K562 (cell line): Measurements from ENCODE around the gene CD22. TPM values are rescaled to one million over a fixed set of nuclear protein-coding genes. Genes with fewer than 3 reads are reported as not detected.

ENCODE experiments used
- ATAC-seq: fragments of 200-7000 bp; cut with Tn5 transposase; 3 replicates; pipeline ENCODE4 v1.9.1; 2020; ENCODE audit warnings: moderate library complexity
- BruUV-seq: library from RNA; stranded (reverse); fragments of 400-500 nt; replicated peaks from 2 replicates; lab custom pipeline; 2021; lab: Mats Ljungman, UMichigan
- CTCF ChIA-PET: fragments of 300-600 bp; formaldehyde crosslinking; extraction: SDS; loops from one replicate; lab custom pipeline; 2021; ENCODE audit warnings: low intra/inter-chr PET ratio; lab: Yijun Ruan, JAX
- POLR2A ChIA-PET: fragments of 300-600, 350-650 bp; sonication (Branson Sonifier 250); formaldehyde crosslinking; extraction: SDS; loops from one replicate; lab custom pipeline; 2021; ENCODE audit warnings: antibody characterized with exemption, inconsistent platforms; lab: Yijun Ruan, JAX
- DNase-seq, 4 experiments: peaks; one replicate each; pipeline versions ENCODE4 v3.0.0 to v3.0.0-alpha.2; 2011 to 2018; ENCODE audit warnings: low spot score in 3 of 4, mixed read lengths in 3 of 4; ENCODE audit errors: extremely low read depth in 1 of 4
- FAIRE-seq: peaks from 2 replicates; lab custom pipeline; 2011; peaks lifted over from hg19 to GRCh38; lab: Jason Lieb, UNC
- H2AFZ ChIP-seq: 2 replicates; pipeline ENCODE4 v1.6.0; 2011; ENCODE audit warnings: low read depth, low read length, control low read depth, inconsistent platforms
- H3K27ac ChIP-seq: fragments of 200-600 bp; 3 replicates; pipeline ENCODE4 v1.8.0; 2011; ENCODE audit warnings: low read depth, mild to moderate bottlenecking, control low read depth, inconsistent platforms, low read length, moderate library complexity, mixed read lengths; ENCODE audit errors: extremely low read depth
- H3K27me3 ChIP-seq, 2 experiments: fragments of 300-600 bp in 1 of 2; 2 replicates in 1 of 2; 3 replicates in 1 of 2; pipeline versions ENCODE4 v1.6.0 to v1.8.0; 2011; ENCODE audit warnings: inconsistent platforms in 2 of 2, low read length in 2 of 2, mild to moderate bottlenecking in 1 of 2, mixed read lengths in 1 of 2, moderate library complexity in 1 of 2; ENCODE audit not compliant: control insufficient read depth in 2 of 2, insufficient read depth in 2 of 2
- H3K36me3 ChIP-seq: fragments of 300-600 bp; 3 replicates; pipeline ENCODE4 v1.8.0; 2011; ENCODE audit warnings: mild to moderate bottlenecking, low read length, inconsistent platforms; ENCODE audit not compliant: control insufficient read depth, insufficient read depth
- H3K4me1 ChIP-seq, 2 experiments: fragments of 200-600 bp in 1 of 2; replicated peaks in 1 of 2; 2 replicates in 1 of 2; 3 replicates in 1 of 2; pipeline versions ENCODE4 v1.5.1 to v1.8.0; 2011; ENCODE audit warnings: inconsistent platforms in 2 of 2, low read length in 2 of 2, mild to moderate bottlenecking in 1 of 2, mixed read lengths in 1 of 2, moderate library complexity in 1 of 2; ENCODE audit not compliant: control insufficient read depth in 2 of 2, insufficient read depth in 2 of 2
- H3K4me2 ChIP-seq: 2 replicates; pipeline ENCODE4 v1.6.1; 2011; ENCODE audit warnings: low read length, control low read depth, inconsistent platforms, mixed read lengths; ENCODE audit not compliant: insufficient read depth
- H3K4me3 ChIP-seq: fragments of 200-600 bp; sonication (generic), shearing (Covaris generic); 2 replicates; pipeline ENCODE4 v1.5.1; 2016; ENCODE audit warnings: control low read depth, inconsistent platforms
- H3K79me2 ChIP-seq: fragments of 200-600 bp; 3 replicates; pipeline ENCODE4 v1.8.0; 2011; ENCODE audit warnings: low read length, inconsistent platforms; ENCODE audit not compliant: control insufficient read depth, insufficient read depth
- H3K9ac ChIP-seq, 2 experiments: 2 replicates each; pipeline versions ENCODE4 v1.6.0 to v1.6.1; 2011; ENCODE audit warnings: low read depth in 2 of 2, low read length in 2 of 2, control low read depth in 1 of 2, inconsistent platforms in 1 of 2, mild to moderate bottlenecking in 1 of 2, mixed read lengths in 1 of 2; ENCODE audit not compliant: insufficient read depth in 1 of 2
- H3K9me1 ChIP-seq: one replicate; pipeline ENCODE4 v1.6.0; 2011; ENCODE audit warnings: inconsistent platforms, mild to moderate bottlenecking, low read length, moderate library complexity; ENCODE audit not compliant: control insufficient read depth, insufficient read depth
- H3K9me3 ChIP-seq: replicated peaks from 2 replicates; pipeline ENCODE4 v1.5.1; 2011; ENCODE audit warnings: low read depth, low read length, inconsistent platforms; ENCODE audit not compliant: control insufficient read depth, insufficient read depth
- H4K20me1 ChIP-seq: replicated peaks from 2 replicates; pipeline ENCODE4 v1.6.1; 2011; ENCODE audit warnings: low read length, inconsistent platforms, mixed read lengths; ENCODE audit not compliant: control insufficient read depth, insufficient read depth
- AFF1 ChIP-seq, 2 experiments: fragments of 450-650 bp; IDR thresholded peaks; 2 replicates each; pipeline ENCODE4 v1.6.1; 2018; ENCODE audit warnings: mild to moderate bottlenecking in 2 of 2, low read depth in 1 of 2; ENCODE audit not compliant: partially characterized antibody in 2 of 2
- ZNF592 ChIP-seq: fragments of 450-650 bp; IDR thresholded peaks from 2 replicates; pipeline ENCODE4 v1.6.1; 2017; ENCODE audit warnings: antibody characterized with exemption, mild to moderate bottlenecking
- WGBS: fragments of 100-300 bp; shearing (Covaris generic); methylation state at CpG from one replicate; pipeline ENCODE4 v1.1.6; 2016; ENCODE audit warnings: low coverage, mixed read lengths; ENCODE audit not compliant: insufficient coverage; ENCODE audit errors: missing lambda C conversion rate; 5-methylcytosine and 5-hydroxymethylcytosine counted together
- in situ Hi-C: fragments of 300-500 bp; cut with MboI; formaldehyde crosslinking; loops from 4 replicates; pipeline ENCODE4 v1.15.0; 2018; ENCODE audit warnings: inconsistent platforms, mixed read lengths
- intact Hi-C: fragments of 100-400 bp; cut with micrococcal nuclease; formaldehyde crosslinking; loops from 2 replicates; pipeline ENCODE4 v1.14.2; 2022
- polyA plus RNA-seq, 8 experiments: library from polyadenylated mRNA; depleted of rRNA in 4 of 8; stranded (reverse) in 5 of 8; unstranded in 3 of 8; fragments of >200 nt; fragmentation: Nextera tagmentation in 2 of 8; fragmentation: Illumina TruSeq in 1 of 8; extraction: Ambion mirVana in 2 of 8; extraction: Trizol in 1 of 8; gene quantifications; 2 replicates each; pipeline versions ENCODE4 v1.2.1 to v1.2.3, GENCODE V29; 2011 to 2014; ENCODE audit warnings: inconsistent platforms in 1 of 8, missing spikeins in 1 of 8
- total RNA-seq, 7 experiments: library from RNA; depleted of rRNA in 6 of 7; stranded (reverse); fragments of >200 nt in 6 of 7; fragmentation: Illumina TruSeq in 2 of 7; extraction: Trizol in 2 of 7; gene quantifications; 2 replicates each; pipeline versions ENCODE4 v1.2.1 to v1.2.3, GENCODE V29; 2011 to 2021; ENCODE audit warnings: low replicate concordance in 1 of 7

CD22 gene
- total and polyA plus RNA-seq, 9 of the 15 experiments (the other 6 are each of a cell fraction or from before 2014, with no cell fraction given) = 0.29 to 5.0 (median 3.5) TPM

- no peaks in the 10 kb centered on the region for H3K79me2 ChIP-seq
- H4K20me1 ChIP-seq = no peaks in the 10 kb centered on the region
- BruUV-seq = no TSS peak
- H3K27ac ChIP-seq = peak overlapping the region; percentile 40; the same call in 2 of the 3 replicates
- H3K27me3 ChIP-seq = no peaks in the 10 kb centered on the region
- no peaks in the 10 kb centered on the region for H3K9me3 ChIP-seq
- 67% methylated on average over 10 of the region's 11 CpGs for WGBS
- intact Hi-C loops = no loop called here
- peaks cover 61 to 62% of the 10 kb centered on the region in 2 experiments for H3K4me1 ChIP-seq
- no peak overlapping the region for H3K4me3 ChIP-seq
- TF ChIP-seq ZNF592 (peak; percentile 49), AFF1 (IDR thresholded peaks at IDR 0.05; ENCODE audit: low read depth in 1 of 2, partially characterized antibody in 2 of 2) (no peak)
- in situ Hi-C loops = no loop called here
- peak overlapping the region in 1 of 2 experiments; percentile 85; a peak in 2 of 4 replicates for H3K9ac ChIP-seq
- no peaks in the 10 kb centered on the region for H3K36me3 ChIP-seq
- peak overlapping the region; percentile 54 for H2AFZ ChIP-seq
- ChIA-PET CTCF (no interaction called here), POLR2A (interaction anchor here (0.9 kb wide), 1 partner anchor 31 kb away, joined by 3 read pairs; no protein-coding TSS in a partner anchor)
- DNase-seq (peak in 1 of 4 experiments; percentile 8), ATAC-seq (no peak), FAIRE-seq (no peak)
- H3K4me2 ChIP-seq = no peak overlapping the region
- peaks cover 3% of the 10 kb centered on the region for H3K9me1 ChIP-seq
These were observed 25.0 kb upstream of the CD22 start for GRCh38 chr19:35304036-35304435.
